Measurements from ENCODE around the gene SLC36A1. TPM values are rescaled to one million over a fixed set of nuclear protein-coding genes. Genes with fewer than 3 reads are reported as not detected.
"Not testable (repeated sequence)": the region's sequence is repeated elsewhere in the genome, so short reads cannot be mapped to it uniquely, and the experiment has no call there.

Gene SLC36A1
- 3.3 TPM for total RNA-seq
- long read RNA-seq, partial matches to known transcripts, result 0 of 2 reads
- long read RNA-seq, other reads (novel, unspliced or antisense), result 2 of 2 reads

DNA sequence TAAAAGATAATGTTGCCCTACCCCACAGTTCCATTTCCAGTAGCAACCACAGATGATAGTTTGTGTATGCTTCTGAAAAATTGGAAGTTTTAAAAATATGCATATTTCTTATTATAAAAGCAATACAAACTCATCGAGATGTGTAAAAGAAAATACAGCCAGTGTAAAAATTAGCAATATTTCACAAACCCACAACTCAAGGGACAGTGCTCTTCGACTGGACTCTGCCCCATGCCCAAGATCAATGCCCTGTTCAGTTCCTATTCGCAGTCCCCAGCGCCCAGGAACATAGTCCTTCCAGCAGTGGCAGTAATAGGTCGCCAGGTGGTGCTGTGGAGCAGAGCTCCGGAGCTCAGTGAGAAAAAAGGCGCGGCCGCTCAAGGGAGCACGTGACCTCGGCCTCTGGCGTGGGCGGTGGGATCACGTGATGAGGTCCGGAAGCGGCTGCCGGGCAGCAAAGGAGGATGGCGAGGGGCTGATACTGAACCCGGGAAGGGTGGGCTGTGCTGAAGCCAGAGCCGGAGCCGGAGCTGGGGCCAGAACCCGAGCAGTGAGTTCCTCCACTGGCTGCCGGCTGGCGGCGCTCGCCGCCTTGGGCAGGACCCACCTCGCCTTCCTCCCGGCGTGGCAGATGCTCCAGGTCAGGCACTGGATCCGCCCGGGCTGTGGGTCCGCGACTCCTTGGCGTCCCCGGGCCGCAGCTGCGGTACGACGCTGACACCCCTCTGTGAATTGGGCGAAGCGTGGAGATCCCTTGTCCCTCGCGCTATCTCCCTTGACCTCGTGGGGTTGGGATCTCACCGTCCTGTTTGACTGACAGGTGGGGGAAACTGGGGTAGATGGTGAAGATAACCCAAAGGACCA lies at the start of gene SLC36A1:
Gene SLC36A1, plus strand, starts transcription at position 430 of the 864 bp plus-strand sequence. CDS start 11,190 bp downstream, outside the sequence.
- intact Hi-C loops (cut with DNase I), result loop anchor here (1.0 to 2.0 kb wide), 3 partner anchors 55 to 295 kb away; no protein-coding TSS in a partner anchor
- peak; percentile 98 for DNase-seq (ENCODE audit: low spot score)

DNA sequence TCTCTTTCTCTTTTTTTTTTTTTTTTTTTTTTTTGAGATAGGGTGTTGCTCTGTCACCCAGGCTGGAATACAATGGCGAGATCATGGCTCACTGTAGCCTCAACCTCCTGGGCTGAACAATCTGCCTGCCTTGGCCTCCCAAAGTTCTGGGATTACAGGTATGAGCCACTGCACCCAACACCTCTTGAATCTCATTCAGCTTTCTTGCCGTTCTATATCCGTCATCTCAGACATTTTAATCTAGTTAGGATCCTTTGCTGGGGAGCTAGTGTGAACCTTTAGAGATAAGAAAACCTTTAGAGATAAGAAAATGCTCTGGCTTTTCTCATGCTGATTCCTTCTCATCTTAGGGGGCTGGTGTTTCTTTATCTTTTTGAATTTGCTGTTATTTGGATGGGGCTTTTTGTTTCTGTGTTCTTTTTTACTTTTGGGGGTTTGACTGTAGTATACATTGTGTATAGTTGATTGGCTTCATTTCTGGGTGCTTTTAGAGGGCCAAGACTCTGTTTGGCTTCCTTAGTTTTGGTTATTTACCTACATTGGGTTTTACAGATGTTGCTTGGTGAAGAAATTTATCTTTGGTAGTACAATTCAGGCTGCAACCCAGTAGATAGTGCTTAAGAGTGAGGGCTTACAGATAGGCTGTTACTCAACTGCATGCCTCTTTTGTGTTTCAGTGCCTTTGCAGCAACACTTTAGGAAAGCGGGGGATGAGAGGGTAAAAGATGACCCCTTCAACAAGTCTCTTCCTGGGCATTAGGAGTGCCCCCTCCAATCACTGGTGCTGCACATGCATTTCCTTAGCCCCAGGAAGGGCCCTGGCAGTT lies 41.9 kb upstream of the SLC36A1 start:
- DNase-seq (ENCODE audit: low spot score), result no peak
- intact Hi-C loops (cut with DNase I), result no loop called here

DNA sequence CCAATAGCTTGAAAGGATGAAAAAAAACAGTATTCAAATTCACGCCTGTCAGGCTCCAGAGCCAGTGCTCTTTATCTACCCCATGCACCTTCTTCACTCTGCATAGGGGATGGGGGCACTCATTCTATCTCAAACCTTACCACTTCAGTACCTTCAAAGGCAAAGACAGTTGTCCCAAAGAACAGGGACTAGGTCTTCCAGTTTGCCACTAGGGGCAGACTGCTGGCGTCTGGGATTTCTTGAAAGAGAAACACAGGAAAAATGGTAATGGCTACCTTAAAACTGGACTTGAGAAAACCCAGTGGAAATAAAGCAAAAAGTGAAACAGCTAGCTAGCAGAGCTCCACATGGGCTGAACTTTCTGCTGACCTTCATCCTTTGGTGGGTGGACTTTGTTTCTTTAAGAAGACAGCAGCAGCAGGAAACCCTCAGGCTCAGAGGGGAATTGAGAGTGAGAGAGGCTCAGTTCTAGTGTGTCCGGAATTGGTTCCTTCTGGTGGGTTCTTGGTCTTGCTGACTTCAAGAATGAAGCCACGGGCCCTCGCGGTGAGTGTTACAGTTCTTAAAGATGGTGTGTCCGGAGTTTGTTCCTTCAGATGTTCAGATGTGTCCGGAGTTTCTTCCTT lies 41.0 kb upstream of the SLC36A1 start:
- no peak for DNase-seq (ENCODE audit: low spot score)
- intact Hi-C loops (cut with DNase I), result no loop called here

DNA sequence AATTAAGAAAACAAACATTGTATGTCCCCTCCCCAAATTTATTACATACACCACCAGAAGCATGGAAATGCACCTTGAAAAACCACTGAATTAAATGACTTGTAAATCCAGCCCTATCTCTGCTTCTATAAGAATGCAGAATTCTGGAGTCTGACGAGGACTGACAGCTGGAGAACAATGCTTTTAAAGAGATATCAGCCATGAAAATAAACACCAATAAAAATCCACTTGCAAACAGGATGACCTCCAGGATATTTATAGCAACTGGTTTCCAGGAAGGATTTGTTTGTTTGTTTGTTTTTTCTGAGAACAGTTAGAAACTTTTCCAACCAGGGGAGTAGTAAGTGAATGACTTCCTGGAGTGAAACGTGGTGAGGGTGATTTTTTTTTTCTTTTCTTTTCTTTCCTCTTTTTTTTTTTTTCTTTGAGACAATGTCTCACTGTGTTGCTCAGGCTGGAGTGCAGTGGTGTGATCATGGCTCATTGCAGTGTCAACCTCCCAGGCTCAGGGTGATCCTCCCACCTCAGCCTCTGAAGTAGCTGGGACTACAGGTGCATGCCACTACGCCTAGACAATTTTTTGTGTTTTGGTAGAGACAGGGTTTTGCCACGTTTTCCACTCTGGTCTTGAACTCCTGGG lies 38.7 kb upstream of the SLC36A1 start:
- intact Hi-C loops (cut with DNase I), result no loop called here

DNA sequence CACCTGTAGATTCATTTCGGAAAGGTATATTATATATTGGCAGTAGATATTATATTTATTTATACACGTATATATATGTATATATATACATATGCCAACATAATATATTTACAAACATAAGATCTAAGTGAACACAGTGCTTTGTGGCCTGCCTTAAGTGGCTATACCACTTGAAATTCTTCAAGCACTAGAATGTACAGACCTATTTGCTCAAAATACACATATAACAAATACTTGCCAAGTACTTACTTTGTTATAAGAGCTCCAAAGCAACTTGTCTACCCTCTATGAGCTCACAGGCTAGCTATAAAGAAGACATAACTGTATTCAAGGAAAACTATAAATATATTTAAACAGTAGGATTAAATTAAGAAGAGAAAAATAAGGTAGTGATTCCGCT lies 33.6 kb upstream of the SLC36A1 start:
- DNase-seq (ENCODE audit: low spot score), result no peak
- intact Hi-C loops (cut with DNase I), result no loop called here

More for the DNA sequence above, 38.7 kb upstream of the SLC36A1 start:
- no peak for DNase-seq (ENCODE audit: low spot score)

DNA sequence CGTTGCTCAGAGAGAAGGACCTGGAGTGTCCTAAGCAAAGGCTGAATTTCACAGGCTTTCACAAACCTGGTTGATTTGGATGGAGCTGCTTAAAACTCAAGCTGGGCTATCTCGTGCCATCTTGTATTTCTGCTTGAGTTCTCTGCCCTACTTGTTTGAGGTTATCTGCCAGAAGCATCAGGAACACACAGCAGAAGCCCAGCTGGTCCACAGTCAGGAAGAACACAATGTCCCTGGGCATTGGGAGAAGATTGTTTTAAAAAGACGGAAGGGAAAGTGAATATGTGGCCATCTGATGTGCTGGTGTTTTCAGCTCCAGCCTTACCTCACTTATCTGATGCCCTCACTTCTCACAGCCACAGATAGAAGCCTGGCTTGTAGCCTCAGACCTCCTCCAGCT lies 32.9 kb upstream of the SLC36A1 start:
- intact Hi-C loops (cut with DNase I), result no loop called here
- no peak for DNase-seq (ENCODE audit: low spot score)

DNA sequence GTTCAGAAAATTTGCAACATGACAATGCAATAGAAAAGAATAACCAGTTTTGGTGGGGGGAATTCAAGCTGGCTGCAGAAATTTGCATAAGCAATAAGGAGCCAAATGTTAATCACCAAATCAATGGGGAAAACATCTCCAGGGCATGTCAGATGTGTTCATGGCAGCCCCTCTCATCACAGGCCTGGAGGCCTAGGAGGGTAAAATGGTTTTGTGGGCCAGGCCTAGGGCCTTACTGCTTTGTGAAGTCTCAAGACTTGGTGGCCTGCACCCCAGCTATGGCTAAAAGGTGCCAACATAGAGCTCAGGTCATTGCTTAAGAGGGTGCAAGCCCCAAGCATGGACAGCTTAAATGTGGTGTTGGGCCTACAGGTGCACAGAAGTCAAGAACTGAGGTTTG lies 29.7 kb upstream of the SLC36A1 start:
- intact Hi-C loops (cut with DNase I), result no loop called here
- DNase-seq (ENCODE audit: low spot score), result no peak

DNA sequence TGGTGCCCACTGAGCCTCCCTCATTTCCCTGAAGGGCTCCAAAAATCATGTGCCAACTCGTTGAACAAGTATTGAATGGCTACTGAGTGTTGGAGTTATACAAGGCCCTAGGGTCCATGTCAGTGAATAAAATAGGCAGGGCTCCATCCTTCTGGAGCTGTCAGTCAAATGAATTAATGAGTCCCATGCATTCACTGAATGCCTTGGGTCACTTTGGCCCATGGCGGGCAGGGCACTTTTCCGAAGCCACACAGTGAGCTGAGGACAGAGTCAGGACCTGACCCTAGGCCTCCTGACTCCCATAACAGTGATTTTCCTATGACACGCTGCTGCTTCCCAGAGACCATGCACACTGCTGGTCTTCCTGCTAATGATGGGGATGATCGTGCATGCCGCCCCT lies 27.3 kb upstream of the SLC36A1 start:
- DNase-seq (ENCODE audit: low spot score), result no peak
- intact Hi-C loops (cut with DNase I), result no loop called here

DNA sequence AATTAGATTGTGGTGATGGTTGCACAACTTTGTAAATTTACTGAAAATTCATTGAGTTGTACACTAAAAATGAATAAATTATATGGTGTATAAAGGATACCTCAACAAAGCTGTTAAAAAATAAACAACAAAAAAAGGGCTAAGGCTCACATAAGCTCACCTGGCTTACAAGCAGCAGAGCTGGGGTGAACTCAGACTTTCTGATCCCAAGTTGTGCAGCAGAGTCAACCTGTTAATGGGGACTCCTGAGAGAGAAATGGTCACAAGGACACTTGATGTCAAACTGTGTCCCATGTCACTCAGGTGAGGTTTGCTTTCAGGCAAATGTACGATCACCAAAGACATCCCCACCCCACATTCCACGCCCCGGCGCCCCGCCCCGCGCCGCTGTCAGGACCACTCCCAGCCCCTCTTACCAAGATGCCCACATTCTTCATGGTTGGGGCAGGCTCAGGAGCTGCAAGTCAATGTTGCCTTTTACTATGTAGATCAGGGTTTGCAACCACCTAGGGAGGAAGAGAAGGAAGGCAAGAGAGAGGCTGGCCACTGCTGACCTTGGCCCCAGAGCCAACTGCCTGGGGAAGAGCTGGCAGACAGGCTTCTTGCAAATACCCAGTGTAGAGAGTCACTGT lies 22.4 kb upstream of the SLC36A1 start:
- intact Hi-C loops (cut with DNase I), result no loop called here
- DNase-seq (ENCODE audit: low spot score), result no peak

DNA sequence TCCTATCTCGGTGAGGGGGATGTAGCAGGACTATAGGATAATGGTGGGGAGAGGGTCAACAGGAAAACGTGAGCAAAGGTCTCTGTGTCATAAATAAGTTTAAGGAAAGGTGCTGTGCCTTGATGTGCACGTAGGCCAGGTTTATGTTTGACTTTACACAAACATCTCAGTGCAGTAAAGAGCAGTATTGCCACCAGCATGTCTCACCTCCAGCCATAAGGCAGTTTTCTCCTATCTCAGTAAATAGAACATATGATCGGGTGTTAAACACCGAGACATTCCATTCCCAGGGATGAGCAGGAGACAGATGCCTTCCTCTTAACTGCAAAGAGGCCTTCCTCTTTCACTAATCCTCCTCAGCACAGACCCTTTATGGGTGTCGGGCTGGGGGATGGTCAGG lies 21.1 kb upstream of the SLC36A1 start:
- intact Hi-C loops (cut with DNase I); DNase-seq (ENCODE audit: low spot score): not testable (repeated sequence)

DNA sequence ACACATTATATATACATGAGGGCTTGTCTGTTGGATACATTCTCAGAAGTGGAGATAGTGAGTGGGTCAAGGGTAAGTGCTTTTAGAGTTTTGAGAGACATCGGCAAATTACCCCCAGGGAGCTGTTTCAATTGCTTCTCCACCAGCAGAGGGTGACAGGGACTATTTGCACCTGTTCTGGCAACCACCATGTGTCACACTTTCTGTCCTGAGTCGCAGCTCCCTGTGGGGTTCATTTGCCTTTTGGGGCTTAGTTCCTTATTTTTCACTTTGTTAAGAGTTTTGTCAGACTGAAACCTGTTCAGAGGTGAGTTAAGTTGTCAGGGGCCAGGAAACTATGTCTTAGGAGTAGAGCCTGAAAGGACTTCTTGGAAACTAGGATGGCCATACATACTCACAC lies 20.1 kb upstream of the SLC36A1 start:
- no peak for DNase-seq (ENCODE audit: low spot score)
- intact Hi-C loops (cut with DNase I), result no loop called here

DNA sequence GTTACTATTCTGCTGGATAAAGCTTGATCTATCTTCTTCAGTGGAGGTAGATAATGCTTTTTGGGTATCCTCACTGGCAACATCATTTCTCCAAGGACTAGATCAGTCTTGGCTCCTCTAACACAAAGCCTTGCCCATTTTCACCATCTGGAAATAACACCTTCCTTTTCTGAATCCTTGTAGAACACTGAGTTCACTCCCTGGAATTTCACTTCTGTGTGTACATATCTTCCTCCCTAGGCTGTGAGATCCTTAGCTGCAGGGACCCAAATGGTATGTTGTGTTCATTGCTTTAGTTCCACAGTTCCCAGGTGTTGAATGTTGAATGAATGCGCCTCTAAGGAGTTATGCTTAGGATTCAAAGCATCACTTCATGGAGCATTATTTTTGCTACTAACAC lies 16.7 kb upstream of the SLC36A1 start:
- DNase-seq (ENCODE audit: low spot score), result no peak
- intact Hi-C loops (cut with DNase I), result no loop called here

DNA sequence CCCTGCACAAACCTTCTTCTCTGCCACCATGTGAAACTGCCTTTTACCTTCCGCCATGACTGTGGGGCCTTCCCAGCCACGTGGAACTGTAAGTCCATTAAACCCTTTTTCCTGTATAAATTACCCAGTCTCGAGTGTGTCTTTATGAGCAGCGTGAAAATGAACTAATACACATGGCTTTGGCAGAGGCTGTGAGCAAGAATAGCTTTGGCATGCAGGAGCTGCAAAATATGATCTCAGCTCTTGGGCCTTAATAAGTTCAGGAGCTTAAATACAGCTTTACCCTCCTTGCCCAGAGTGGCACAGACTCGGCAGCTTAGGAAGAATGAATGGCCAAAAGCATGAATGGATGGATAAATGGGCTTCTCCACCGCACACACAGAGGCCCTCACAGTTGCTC lies 15.7 kb upstream of the SLC36A1 start:
- no peak for DNase-seq (ENCODE audit: low spot score)
- intact Hi-C loops (cut with DNase I), result no loop called here

DNA sequence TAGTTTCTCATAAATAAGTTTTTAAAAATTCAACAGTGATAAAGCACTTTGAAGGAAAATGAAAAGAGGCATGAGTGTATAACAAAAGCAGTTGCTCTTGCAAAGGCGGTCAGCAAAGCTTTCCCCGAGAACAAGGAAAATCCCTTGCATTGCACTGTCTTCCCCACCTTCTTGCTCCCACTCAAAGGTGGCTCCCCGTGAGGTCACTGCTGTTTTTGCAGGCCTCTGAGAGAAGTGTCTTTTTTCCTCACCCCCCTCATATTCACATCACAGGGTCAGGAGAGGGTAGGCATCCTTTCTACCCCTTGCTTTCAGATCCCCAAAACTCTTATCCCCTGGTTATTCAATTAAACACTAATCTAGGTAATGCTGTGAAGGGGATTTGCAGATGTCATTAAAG lies 15.2 kb upstream of the SLC36A1 start:
- no peak for DNase-seq (ENCODE audit: low spot score)
- intact Hi-C loops (cut with DNase I), result no loop called here

DNA sequence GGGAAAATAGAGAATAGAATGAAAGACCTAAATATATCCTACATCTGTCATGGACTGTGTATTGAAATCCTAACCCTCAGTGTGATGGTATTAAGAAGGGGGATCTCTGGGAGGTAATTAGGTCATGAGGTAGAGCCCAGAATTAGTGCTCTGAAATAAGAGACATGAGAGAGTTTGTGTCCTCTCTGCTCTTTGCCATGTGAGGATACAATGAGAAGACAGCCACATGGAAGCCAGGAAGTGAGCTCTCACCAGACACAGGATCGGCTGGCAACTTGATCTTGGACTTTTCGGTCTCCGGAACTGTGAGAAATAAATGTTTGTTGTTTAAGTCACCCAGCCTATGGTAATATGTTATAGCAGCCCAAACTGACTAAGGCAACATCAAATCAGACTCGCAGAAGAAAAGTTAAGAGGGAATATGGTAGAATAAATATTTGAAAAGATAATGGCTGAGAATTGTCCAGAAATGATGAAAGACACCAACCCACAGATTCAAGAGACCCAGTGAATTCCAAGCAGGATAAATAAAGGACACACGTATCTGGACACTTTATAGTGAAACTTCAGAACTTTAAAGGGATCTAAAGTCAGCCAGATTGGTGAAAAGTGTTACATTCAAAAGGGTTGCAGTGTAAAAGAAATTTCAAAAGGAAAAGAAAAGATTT lies 12.7 kb upstream of the SLC36A1 start:
- no peak for DNase-seq (ENCODE audit: low spot score)
- intact Hi-C loops (cut with DNase I), result no loop called here

DNA sequence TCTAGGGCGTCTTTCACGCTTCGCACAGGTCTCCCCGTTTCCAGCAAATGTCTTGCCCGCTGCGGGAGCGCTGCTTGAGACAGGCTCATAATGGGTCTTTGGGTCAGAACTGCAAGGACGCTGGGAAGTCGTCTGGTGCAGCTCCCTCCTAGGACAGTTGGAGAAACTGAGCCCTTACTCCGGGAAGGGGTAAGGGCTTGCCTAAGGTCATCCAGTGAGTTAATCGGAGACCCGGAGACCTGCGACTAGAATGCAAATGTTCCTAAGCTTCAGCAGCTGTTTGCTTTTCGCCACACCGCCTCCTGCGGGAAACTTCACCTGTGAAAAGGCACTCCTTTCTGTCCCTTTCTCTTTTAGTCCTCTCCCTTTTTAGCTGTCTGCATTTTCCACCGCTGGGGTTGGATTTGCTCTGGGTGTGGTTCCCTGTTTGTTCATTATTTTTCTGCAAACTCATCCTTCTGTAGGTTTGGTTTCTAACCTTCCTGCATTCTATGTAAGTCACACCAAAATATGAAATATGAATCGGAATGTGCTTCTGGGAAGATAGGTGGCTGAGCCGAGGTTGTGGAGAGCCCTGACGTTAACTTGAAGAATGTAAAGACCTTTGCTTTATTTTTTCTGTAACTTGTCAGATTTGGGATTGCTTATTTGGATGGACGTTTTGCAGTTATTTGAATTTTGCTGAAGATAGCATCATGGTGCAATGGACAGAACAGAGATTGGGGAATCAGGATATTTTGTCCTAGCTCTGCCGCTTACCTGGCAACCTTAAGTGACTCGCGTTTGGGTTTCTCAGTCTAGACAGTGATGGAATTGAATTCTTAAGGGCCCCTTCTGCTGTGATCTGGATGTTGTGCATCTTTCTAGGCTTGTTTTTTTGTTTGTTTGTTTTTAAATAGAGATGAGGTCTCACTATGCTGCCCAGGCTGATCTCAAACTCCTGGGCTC lies 909 bp downstream of the SLC36A1 start:
- intact Hi-C loops (cut with DNase I), result no loop called here
- no peak for DNase-seq (ENCODE audit: low spot score)

DNA sequence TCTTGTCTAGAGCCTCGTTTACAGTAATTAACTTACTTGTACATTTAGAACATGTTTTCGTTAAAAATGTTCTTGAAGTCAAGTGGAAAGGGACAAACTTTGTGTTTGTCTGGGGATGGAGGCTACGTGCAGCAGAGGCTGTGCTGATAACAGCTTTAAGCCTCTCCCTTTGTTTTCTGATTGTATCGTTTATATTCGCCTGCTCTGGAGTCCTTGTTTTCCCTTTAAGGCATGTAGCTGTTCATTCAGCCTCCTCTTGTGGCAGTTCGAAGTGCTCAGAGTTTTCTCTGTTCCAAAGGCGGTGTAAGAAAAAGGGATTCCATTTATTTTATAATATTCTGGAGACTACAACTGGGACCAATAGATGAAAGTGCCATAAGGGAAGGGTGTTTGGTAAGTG lies 1.9 kb downstream of the SLC36A1 start:
- DNase-seq (ENCODE audit: low spot score), result no peak
- intact Hi-C loops (cut with DNase I), result no loop called here

DNA sequence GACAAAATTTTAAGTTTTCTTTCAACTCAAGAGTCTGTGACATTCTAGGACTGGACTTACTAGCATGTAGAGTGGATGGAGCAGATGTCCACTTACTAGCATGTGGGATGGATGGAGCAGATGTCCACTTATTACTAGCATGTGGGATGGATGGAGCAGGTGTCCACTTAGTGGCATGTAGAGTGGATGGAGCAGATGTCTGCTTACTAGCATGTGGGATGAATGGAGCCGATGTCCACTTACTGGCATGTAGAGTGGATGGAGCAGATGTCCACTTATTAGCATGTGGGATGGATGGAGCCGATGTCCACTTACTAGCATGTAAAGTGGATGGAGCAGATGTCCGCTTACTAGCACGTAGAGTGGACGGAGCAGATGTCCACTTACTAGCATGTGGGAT lies 2.4 kb downstream of the SLC36A1 start:
- no peak for DNase-seq (ENCODE audit: low spot score)
- intact Hi-C loops (cut with DNase I), result no loop called here
